ENCODE measurements around the gene FAM210A.

GRCh38 chr18:13630716-13631268 lies 95.6 kb downstream of the FAM210A start:
- no peak for TF ChIP-seq POLR2A (IDR thresholded peaks at IDR 0.05; ENCODE audit: low read length)
- TF ChIP-seq GATA1 (IDR thresholded peaks at IDR 0.05; ENCODE audit: low read depth, low read length): no peak
